GM18498 (cell line): ENCODE results near the gene MYRIP.
"Not testable (repeated sequence)": the region's sequence is repeated elsewhere in the genome, so short reads cannot be mapped to it uniquely, and the experiment has no call there.

ENCODE experiments used
- ATAC-seq: cut with Tn5 transposase; IDR thresholded peaks from one replicate; pipeline ENCODE4 v1.9.1; 2021; ENCODE audit warnings: mild to moderate bottlenecking, moderate library complexity; ENCODE audit not compliant: unreplicated experiment

Gene MYRIP

GRCh38 chr3:40021338-40021737 lies 211.9 kb downstream of the MYRIP start:
- no peak for ATAC-seq

- no peak for ATAC-seq
Measured at GRCh38 chr3:40022297-40022827, 213.0 kb downstream of the MYRIP start.

- ATAC-seq: no peak
Measured at GRCh38 chr3:40024526-40024925, 215.1 kb downstream of the MYRIP start.

GRCh38 chr3:40025892-40026291 lies 216.5 kb downstream of the MYRIP start:
- ATAC-seq: not testable (repeated sequence)

- no peak for ATAC-seq
Measured at GRCh38 chr3:40035177-40035576, 225.8 kb downstream of the MYRIP start.

- no peak for ATAC-seq
Measured at GRCh38 chr3:40037582-40037981, 228.2 kb downstream of the MYRIP start.

GRCh38 chr3:40042752-40043443 lies 233.5 kb downstream of the MYRIP start:
- ATAC-seq: no peak

- no peak for ATAC-seq
Measured at GRCh38 chr3:40043444-40043755, 234.0 kb downstream of the MYRIP start.

- no peak for ATAC-seq
Measured at GRCh38 chr3:40044487-40044886, 235.1 kb downstream of the MYRIP start.

GRCh38 chr3:40045051-40045450 lies 235.6 kb downstream of the MYRIP start:
- ATAC-seq: no peak

GRCh38 chr3:40046149-40046548 lies 236.7 kb downstream of the MYRIP start:
- ATAC-seq: no peak

- no peak for ATAC-seq
Measured at GRCh38 chr3:40047406-40047805, 238.0 kb downstream of the MYRIP start.

- ATAC-seq: no peak
Measured at GRCh38 chr3:40053663-40054062, 244.3 kb downstream of the MYRIP start.

- ATAC-seq: no peak
Measured at GRCh38 chr3:40054568-40055222, 245.3 kb downstream of the MYRIP start.

- no peak for ATAC-seq
Measured at GRCh38 chr3:40055361-40055760, 246.0 kb downstream of the MYRIP start.

GRCh38 chr3:40055956-40056355 lies 246.5 kb downstream of the MYRIP start:
- no peak for ATAC-seq

GRCh38 chr3:40057077-40057476 lies 247.7 kb downstream of the MYRIP start:
- no peak for ATAC-seq

GRCh38 chr3:40057786-40058185 lies 248.4 kb downstream of the MYRIP start:
- ATAC-seq: no peak

GRCh38 chr3:40068636-40069035 lies 259.2 kb downstream of the MYRIP start:
- no peak for ATAC-seq

GRCh38 chr3:40070816-40071215 lies 261.4 kb downstream of the MYRIP start:
- no peak for ATAC-seq

- ATAC-seq: no peak
Measured at GRCh38 chr3:40071683-40072238, 262.4 kb downstream of the MYRIP start.

GRCh38 chr3:40073310-40074007 lies 264.1 kb downstream of the MYRIP start:
- ATAC-seq: no peak
